ENCODE results near the gene MS4A12.
"Not testable (repeated sequence)": the region's sequence is repeated elsewhere in the genome, so short reads cannot be mapped to it uniquely, and the experiment has no call there.

MS4A12 gene

DNA sequence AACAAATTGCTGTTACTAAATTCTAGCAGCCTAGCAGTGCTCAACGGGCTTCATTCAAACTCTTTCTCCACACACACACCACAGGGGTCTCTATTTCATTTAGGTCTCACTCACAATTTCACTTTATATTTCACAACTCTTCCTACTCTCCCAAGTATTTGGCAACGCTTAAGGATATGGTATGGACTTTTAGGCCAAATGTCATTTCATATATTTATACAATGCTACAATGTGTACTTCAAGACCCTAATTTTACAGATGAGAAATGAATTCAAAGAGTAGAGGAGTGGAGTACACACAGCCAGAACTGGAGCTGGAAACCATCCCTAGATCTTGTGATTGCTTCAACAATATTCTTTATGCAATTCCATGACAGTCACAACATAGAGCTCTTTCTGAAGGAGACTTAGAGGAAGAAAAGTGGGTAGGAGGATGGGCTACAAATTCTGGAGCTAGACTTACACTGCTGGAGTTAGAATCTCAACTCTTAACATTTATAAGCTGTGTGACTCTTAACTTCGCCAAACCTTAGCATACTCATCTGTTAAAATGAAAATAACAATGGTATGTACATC is 20.2 kb downstream of the MS4A12 start:
- no peak for DNase-seq (ENCODE audit: low read depth in 1 of 2, low spot score in 1 of 2)

DNA sequence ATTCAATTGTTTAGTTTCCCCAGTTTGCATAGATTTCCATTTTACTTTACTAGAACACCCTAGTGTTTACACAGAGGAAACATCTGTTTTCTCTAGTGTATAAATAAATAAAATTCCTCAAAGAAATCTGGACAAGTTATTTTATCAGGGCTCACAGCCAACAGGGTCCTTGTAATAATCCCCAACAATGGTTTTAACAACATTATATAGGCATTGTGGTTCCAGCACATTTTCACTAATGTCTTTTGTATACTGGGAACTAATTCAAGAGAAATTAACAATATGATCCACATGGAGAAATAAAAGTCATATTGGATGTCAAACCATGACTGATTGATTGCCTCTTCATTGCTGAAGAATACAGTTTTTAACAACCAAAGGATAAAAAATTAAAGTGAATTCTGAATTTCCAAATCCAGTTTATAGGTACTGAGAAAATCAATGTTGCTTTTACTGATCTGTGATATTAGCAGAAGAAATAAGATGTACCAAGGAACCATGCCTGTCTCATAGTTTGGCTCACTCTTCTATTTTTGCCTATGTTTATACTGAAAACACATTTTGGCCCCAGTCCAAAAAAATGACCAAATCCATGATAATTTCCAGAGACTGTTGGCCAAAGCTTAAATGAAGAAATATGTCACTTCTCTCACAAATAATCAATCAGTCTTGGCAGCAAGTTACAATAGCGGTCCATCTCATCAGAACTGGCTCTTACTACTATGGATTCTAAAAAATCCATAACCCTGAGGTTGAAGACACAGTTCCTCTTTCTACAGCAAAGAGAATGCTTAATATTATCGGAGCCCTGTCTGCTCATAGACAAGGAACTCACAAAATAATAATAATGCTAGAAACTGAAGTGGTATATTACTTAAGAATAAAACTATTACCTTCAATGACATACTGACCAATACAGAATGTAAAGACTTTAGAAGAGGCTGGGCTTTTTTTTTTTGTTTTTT is 21.2 kb downstream of the MS4A12 start:
- DNase-seq (ENCODE audit: low read depth in 1 of 2, low spot score in 1 of 2), result no peak

DNA sequence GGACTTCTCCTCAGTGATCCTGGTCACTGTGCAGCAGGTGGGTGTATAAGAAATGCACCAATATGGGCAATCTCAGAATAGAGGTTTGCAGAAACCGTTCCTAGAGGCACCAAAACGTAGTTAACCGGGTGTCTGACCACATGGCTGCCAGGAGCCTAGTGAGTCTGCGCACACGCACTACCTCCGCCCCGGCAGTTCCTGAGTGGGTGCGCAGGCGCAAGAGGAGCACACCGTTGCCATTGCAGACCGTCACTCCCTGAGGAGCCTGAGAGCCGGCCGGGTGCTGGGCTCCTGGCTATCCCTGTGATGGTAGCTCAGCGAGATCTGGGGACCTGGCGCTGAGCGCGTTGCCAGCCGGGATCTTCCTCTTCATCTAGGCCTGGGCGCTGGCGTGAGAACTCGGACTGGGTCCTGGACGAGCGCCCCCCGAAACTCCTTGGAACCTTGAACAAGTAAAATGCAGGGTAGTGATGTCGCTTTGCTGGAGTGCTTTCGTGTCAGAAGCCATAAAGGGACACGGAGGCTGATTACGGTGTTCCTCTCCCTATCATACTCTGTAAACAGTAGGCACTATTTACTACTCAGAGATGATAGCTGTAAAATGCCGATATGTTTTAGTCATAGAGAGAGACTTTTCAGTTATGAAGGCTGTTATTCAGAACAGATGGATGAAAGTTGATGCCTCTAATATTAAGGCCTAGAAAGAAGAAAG is 22.7 kb downstream of the MS4A12 start, which contains the start of gene MS4A13:
TSS of gene MS4A13 (plus strand) at position 249 of the 712 bp plus-strand sequence. CDS start 2,692 bp downstream, outside the sequence.
- no peak for DNase-seq (ENCODE audit: low read depth in 1 of 2, low spot score in 1 of 2)

DNA sequence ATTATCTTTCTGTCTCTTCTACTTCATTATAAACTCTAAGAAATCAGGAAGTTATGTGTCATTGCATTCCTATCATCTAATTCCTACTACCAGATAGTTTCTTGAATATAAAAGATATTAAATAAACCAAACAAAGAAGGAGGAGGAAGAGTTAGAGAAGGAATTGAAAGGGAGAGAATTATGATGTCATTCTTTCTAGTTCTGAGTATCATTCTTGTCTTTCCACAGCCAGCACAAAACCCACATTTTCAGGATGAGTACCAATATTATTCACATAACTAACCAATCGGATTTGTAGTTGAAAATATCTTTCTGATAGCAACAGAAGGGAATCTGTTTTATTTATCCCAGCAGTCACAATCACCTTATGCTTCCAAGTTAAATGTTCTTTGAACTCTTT is 35.9 kb downstream of the MS4A12 start:
- no peak for DNase-seq (ENCODE audit: low read depth in 1 of 2, low spot score in 1 of 2)

DNA sequence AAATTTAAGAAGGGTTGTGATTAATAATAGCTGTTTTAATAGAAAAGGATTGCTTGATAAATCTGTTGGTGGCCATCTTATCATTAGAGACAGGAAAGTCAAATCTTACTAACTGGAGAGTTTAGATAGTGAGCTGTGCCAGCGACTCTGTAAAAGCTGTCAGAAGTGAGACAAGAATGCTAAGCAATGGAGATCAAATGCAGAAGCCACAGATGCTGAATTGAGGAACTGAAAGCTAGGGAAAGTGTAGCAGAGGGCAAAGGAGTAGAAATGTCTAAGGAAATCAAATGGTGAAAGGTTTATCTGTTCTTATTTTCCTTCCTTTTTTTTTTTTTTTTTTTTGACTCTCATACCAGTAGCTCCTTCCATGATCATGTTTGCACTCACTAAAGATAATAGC is 36.4 kb downstream of the MS4A12 start:
- no peak for DNase-seq (ENCODE audit: low read depth in 1 of 2, low spot score in 1 of 2)

DNA sequence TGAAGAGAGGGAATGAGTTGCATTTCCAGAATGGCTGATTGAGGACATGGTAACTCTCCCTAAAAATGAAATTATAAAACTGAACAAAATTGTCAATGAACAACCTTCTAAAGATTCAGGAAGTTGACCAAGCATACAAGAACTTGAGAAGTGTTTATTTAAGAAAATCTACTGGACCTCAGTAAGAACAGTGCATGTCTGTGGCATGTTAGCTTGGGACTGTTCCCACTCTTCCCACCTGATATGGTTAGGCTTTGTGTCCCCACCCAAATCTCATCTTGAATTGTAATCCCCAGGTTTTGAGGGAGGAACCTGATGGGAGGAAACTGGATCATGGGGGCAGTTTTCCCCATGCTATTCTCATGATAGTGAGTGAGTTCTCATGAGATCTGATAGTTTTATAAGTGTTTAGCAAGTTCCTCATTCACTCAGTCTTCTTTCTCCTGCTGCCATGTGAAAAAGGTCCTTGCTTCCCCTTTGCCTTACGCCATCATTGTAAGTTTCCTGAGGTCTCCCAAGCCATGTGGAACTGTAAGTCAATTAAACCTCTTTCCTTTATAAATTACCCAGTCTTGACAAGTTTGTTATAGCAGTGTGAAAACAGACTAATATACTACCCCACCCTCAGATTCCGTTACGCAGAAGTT is 38.0 kb downstream of the MS4A12 start:
- DNase-seq (ENCODE audit: low read depth in 1 of 2, low spot score in 1 of 2), result no peak

DNA sequence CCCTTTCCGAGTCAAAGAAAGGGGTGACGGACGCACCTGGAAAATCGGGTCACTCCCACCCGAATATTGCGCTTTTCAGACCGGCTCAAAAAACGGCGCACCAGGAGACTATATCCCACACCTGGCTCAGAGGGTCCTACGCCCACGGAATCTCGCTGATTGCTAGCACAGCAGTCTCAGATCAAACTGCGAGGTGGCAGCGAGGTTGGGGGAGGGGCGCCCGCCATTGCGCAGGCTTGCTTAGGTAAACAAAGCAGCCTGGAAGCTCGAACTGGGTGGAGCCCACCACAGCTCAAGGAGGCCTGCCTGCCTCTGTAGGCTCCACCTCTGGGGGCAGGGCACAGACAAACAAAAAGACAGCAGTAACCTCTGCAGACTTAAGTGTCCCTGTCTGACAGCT is 39.8 kb downstream of the MS4A12 start:
- DNase-seq (ENCODE audit: low read depth in 1 of 2, low spot score in 1 of 2), result not testable (repeated sequence)

DNA sequence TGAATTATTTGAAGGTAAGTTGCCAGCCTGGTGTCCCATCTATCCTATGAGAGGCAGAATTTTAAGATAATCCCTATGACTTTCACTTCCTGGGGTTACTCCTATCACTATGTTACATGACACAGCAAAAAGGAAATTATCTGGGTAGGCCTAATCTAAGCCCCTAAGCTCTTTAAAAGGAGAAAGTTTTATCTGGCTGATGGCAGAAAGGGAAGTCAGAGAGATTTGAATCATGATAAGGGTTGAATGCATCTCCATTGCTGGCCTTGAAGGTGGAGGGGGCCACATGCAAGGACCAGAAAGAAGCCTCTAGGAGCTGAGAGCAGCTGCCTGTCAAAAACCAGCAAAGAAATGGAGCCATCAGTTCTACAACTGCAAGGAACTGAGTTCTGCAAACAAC is 46.0 kb downstream of the MS4A12 start:
- not testable (repeated sequence) for DNase-seq (ENCODE audit: low read depth in 1 of 2, low spot score in 1 of 2)

DNA sequence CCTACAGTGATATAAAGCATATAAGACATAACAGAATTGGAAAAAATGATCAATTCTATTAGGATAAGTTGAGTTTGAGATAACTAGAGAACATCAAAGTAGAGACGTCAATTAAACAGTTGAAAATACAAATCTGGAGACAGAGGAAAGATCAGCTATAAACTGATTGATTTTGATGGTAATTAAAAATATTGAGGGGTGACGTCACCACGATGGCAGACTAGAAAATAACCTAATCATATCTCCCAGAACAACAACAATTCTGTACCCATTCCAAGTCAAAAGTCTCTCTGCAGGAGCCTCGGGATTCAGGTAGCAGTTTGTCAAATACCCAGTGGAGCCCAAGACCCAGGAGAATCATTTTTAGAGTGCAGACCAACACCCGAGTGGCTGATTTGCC is 51.5 kb downstream of the MS4A12 start:
- DNase-seq (ENCODE audit: low read depth in 1 of 2, low spot score in 1 of 2), result no peak
